ENCODE measurements around the gene LILRB3.

DNA sequence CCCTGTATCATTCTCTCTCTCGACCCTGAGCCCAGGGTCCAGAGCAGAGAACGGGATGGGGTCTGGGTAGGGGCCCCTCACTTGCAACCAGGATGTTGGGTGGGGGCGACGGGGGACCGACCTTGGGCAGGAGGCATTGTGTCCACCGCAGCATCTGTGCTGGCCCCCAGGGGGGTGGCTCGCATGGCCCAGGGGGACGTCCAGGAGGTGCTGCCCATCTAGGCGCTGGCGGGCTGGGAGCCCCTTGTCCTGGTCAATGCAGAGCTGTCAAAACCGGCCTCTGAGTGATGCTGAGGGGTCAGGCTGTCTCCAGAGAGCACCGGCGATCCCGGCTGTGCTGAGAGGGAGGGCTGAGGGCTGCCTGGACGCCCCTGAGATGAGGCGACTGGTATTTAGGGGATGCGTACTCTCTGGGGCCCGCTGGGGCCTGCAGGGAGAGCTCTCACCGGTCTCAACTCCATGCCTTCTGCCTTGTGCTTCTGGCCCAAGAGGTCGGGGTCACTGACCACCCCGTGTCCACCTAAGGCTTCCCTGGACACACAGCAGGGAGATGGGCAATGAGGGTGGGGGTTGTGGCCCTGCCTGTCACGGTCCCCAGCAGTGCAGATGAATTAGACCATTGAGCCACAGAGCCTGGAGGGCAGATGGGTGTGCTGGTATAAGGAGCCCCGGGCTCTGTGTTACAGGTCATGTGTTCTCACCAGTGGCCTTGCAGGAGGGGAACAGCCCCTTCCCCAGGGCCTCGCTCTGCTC lies 13.6 kb downstream of the LILRB3 start:
- TF ChIP-seq CTCF (IDR thresholded peaks at IDR 0.05) (no peak), POLR2A (IDR thresholded peaks at IDR 0.05) (no peak)

Measured in heart left ventricle (tissue), 13 donors.